ENCODE results near the gene TPD52L1. TPM values are rescaled to one million over a fixed set of nuclear protein-coding genes. Genes with fewer than 3 reads are reported as not detected.

TPD52L1 gene
- total and polyA plus RNA-seq, 2 of the 13 experiments (the other 11 are each of a cell fraction or from before 2014, with no cell fraction given) = 0.49 to 0.53 TPM

DNA sequence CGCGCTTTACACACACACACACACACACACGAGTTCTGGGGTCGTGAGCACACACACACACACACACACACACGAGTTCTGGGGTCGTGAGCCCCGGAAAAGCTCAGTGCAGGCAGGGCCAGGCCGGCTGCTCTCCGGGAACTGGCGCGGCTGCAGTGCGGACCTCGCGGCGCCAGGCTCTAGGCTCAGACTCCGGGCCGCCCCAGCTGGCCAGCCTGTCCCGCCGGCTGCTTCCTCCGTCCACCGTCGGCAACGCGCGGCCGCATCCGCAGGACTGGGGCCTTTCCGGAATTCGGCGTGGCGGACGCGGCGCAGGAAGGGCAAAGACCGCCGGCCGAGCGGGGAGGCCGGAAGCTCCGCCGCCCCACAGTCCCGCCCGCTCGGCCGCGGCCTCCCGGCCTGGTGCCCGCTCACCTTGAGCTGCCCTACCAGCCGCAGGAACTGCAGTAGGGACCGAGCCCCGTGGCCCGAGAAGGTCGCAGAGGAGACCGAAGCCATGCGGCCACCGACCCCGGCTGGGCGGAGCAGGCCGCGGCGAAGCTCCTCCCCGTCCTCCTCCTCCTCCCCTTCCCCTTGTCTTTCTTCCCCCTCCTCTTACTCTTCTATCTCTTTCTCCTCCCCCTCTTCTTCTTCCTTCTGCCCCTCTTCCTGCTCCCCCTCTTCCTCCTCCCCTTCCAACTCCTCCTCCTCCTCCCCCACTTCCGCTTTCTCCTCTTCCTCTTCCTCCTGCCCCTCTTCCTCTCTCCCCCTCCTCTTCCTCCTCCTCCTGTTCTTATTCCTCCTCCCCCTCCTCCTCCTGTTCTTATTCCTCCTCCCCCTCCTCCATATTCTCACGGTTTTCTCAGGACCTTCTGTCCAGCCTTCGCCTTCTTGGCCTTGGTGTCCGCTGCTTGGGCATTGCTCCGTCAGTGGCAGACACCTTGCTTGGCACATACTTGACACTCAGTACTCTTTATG, 148.1 kb downstream of the TPD52L1 start, which contains the start of gene HDDC2 (continued):
- TF ChIP-seq, protein P1, sequence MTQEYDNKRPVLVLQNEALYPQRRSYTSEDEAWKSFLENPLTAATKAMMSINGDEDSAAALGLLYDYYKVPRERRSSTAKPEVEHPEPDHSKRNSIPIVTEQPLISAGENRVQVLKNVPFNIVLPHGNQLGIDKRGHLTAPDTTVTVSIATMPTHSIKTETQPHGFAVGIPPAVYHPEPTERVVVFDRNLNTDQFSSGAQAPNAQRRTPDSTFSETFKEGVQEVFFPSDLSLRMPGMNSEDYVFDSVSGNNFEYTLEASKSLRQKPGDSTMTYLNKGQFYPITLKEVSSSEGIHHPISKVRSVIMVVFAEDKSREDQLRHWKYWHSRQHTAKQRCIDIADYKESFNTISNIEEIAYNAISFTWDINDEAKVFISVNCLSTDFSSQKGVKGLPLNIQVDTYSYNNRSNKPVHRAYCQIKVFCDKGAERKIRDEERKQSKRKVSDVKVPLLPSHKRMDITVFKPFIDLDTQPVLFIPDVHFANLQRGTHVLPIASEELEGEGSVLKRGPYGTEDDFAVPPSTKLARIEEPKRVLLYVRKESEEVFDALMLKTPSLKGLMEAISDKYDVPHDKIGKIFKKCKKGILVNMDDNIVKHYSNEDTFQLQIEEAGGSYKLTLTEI (CRISPR knock-in tag; conservative IDR thresholded peaks at IDR 0.05) = no peak
- peak; percentile 91 for TF ChIP-seq DMAP1 (CRISPR knock-in tag; IDR thresholded peaks at IDR 0.05)
- peak; percentile 32; the same call in 1 of the 2 replicates for TF ChIP-seq ZNF12 (CRISPR knock-in tag; IDR thresholded peaks at IDR 0.05)
- TF ChIP-seq THYN1 (CRISPR knock-in tag; IDR thresholded peaks at IDR 0.05; ENCODE audit: borderline replicate concordance, low read depth) = 0 out of 2 replicates have a peak, but pooled peaks have one; percentile 42
- TF ChIP-seq FOXM1 (CRISPR knock-in tag; IDR thresholded peaks at IDR 0.05) = peak; percentile 78; the same call in 1 of the 2 replicates
- TF ChIP-seq HOXA9 (CRISPR knock-in tag; IDR thresholded peaks at IDR 0.05; ENCODE audit: borderline replicate concordance) = 0 out of 2 replicates have a peak, but pooled peaks have one; percentile 44
- no peak for TF ChIP-seq ZNF7 (CRISPR knock-in tag; IDR thresholded peaks at IDR 0.05)
- TF ChIP-seq PHF8 (CRISPR knock-in tag; IDR thresholded peaks at IDR 0.05) = peak; percentile 93
- TF ChIP-seq KDM4B (CRISPR knock-in tag; IDR thresholded peaks at IDR 0.05) = no peak; the same call in 1 of the 2 replicates
- TF ChIP-seq, protein P2, sequence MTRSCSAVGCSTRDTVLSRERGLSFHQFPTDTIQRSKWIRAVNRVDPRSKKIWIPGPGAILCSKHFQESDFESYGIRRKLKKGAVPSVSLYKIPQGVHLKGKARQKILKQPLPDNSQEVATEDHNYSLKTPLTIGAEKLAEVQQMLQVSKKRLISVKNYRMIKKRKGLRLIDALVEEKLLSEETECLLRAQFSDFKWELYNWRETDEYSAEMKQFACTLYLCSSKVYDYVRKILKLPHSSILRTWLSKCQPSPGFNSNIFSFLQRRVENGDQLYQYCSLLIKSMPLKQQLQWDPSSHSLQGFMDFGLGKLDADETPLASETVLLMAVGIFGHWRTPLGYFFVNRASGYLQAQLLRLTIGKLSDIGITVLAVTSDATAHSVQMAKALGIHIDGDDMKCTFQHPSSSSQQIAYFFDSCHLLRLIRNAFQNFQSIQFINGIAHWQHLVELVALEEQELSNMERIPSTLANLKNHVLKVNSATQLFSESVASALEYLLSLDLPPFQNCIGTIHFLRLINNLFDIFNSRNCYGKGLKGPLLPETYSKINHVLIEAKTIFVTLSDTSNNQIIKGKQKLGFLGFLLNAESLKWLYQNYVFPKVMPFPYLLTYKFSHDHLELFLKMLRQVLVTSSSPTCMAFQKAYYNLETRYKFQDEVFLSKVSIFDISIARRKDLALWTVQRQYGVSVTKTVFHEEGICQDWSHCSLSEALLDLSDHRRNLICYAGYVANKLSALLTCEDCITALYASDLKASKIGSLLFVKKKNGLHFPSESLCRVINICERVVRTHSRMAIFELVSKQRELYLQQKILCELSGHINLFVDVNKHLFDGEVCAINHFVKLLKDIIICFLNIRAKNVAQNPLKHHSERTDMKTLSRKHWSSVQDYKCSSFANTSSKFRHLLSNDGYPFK (CRISPR knock-in tag; IDR thresholded peaks at IDR 0.05; ENCODE audit: borderline replicate concordance) = peak; percentile 63
- TF ChIP-seq, protein P3, sequence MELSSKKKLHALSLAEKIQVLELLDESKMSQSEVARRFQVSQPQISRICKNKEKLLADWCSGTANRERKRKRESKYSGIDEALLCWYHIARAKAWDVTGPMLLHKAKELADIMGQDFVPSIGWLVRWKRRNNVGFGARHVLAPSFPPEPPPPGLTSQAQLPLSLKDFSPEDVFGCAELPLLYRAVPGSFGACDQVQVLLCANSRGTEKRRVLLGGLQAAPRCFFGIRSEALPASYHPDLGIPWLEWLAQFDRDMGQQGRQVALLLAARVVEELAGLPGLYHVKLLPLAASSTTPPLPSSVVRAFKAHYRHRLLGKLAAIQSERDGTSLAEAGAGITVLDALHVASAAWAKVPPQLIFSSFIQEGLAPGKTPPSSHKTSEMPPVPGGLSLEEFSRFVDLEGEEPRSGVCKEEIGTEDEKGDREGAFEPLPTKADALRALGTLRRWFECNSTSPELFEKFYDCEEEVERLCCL (CRISPR knock-in tag; IDR thresholded peaks at IDR 0.05; ENCODE audit: borderline replicate concordance) = peak; percentile 94
- TF ChIP-seq ZNF589 (CRISPR knock-in tag; conservative IDR thresholded peaks at IDR 0.05) = 0 out of 2 replicates have a peak, but pooled peaks have one; percentile 31
- peak; percentile 94 for TF ChIP-seq ZC3H13 (CRISPR knock-in tag; IDR thresholded peaks at IDR 0.05)
- peak; percentile 77 for TF ChIP-seq RBM39 (IDR thresholded peaks at IDR 0.05; ENCODE audit: low read depth, low read length, poor library complexity, severe bottlenecking)
- TF ChIP-seq SIX4 (CRISPR knock-in tag; IDR thresholded peaks at IDR 0.05) = 0 out of 2 replicates have a peak, but pooled peaks have one; percentile 33
- TF ChIP-seq PRPF4 (IDR thresholded peaks at IDR 0.05; ENCODE audit: low read depth, low read length, poor library complexity, severe bottlenecking) = no peak
- TF ChIP-seq ELF1 (CRISPR knock-in tag; IDR thresholded peaks at IDR 0.05) = peak; percentile 55
- no peak; the same call in 1 of the 2 replicates for TF ChIP-seq ZNF317 (CRISPR knock-in tag; IDR thresholded peaks at IDR 0.05)
- peak; percentile 89 for TF ChIP-seq ZNF777 (CRISPR knock-in tag; IDR thresholded peaks at IDR 0.05)
- no peak for TF ChIP-seq SRSF9 (IDR thresholded peaks at IDR 0.05; ENCODE audit: borderline replicate concordance, insufficient read depth, low read depth, low read length, poor library complexity, severe bottlenecking)
- no peak for TF ChIP-seq MAFF (IDR thresholded peaks at IDR 0.05; ENCODE audit: low read depth, low read length)
